Kidney (tissue), 14 donors: Measurements from ENCODE around the gene ANKRD24. TPM values are rescaled to one million over a fixed set of nuclear protein-coding genes. Genes with fewer than 3 reads are reported as not detected.

ENCODE experiments used
- DNase-seq, 5 donors: peaks; one replicate each; pipeline ENCODE4 v3.0.0-alpha.2; 2013 to 2020
- FAIRE-seq: peaks from 2 replicates; lab custom pipeline; 2012; peaks lifted over from hg19 to GRCh38; lab: Jason Lieb, UNC
- H3K27ac ChIP-seq, 2 donors: one replicate each; pipeline ENCODE4 v1.7.0; 2013; ENCODE audit warnings: low read depth in 2 of 2, low read length in 2 of 2, inconsistent platforms in 1 of 2
- H3K27me3 ChIP-seq: one replicate; pipeline ENCODE4 v1.7.1; 2013; ENCODE audit warnings: low read length, inconsistent platforms; ENCODE audit not compliant: control insufficient read depth, insufficient read depth
- H3K36me3 ChIP-seq, 3 donors: one replicate each; pipeline versions ENCODE4 v1.7.0 to v1.7.1; 2013; ENCODE audit warnings: low read length in 3 of 3, control low read depth in 1 of 3, inconsistent platforms in 1 of 3; ENCODE audit not compliant: insufficient read depth in 3 of 3, control insufficient read depth in 2 of 3
- H3K4me1 ChIP-seq, 3 donors: one replicate each; pipeline versions ENCODE4 v1.7.0 to v1.7.1; 2013; ENCODE audit warnings: low read length in 3 of 3, inconsistent platforms in 1 of 3, low read depth in 1 of 3; ENCODE audit not compliant: control insufficient read depth in 2 of 3, insufficient read depth in 2 of 3
- H3K4me3 ChIP-seq, 3 donors: one replicate each; pipeline versions ENCODE4 v1.7.0 to v1.8.1; 2013; ENCODE audit warnings: low read length in 3 of 3, control low read depth in 1 of 3, inconsistent platforms in 1 of 3
- H3K9ac ChIP-seq, 3 donors: one replicate each; pipeline versions ENCODE4 v1.7.0 to v1.7.1; 2013; ENCODE audit warnings: low read length in 3 of 3, control low read depth in 1 of 3, inconsistent platforms in 1 of 3
- H3K9me3 ChIP-seq, 3 donors: one replicate each; pipeline versions ENCODE4 v1.7.0 to v1.7.1; 2013; ENCODE audit warnings: low read length in 3 of 3, control low read depth in 1 of 3, inconsistent platforms in 1 of 3; ENCODE audit not compliant: control insufficient read depth in 2 of 3, insufficient read depth in 1 of 3
- CTCF ChIP-seq: IDR thresholded peaks from 3 replicates; pipeline ENCODE4 v1.5.1; 2012; ENCODE audit warnings: mild to moderate bottlenecking, moderate library complexity, borderline replicate concordance; ENCODE audit not compliant: insufficient read depth; ENCODE audit errors: extremely low read depth
- intact Hi-C: fragments of 100-400 bp; cut with DNase I; formaldehyde crosslinking; loops from one replicate; pipeline ENCODE4 v1.11.1; 2022
- polyA plus RNA-seq: library from polyadenylated mRNA; stranded (reverse); fragments of 350-450 nt; fragmentation: Illumina TruSeq; extraction: RNeasy Lipid Tissue Mini Kit (QIAGEN cat#74804); gene quantifications from one replicate; pipeline ENCODE4 v1.2.3, GENCODE V29; 2014; ENCODE audit warnings: low read depth, low replicate concordance; ENCODE audit not compliant: insufficient read depth
- total RNA-seq: library from RNA; stranded (reverse); fragmentation: NEBNext Ultra II Directional; extraction: Animal tissue kit (Norgen Biotek cat#: 25700); gene quantifications from one replicate; pipeline ENCODE4 v1.2.1, GENCODE V29; 2021
- donor health status: control.
- donor health status: control.
- donor health status: control.
- donor health status: control.
- donor health status: control.
- donor health status: DM: yes; HTN: yes; CAD: no.
- donor health status: Normal renal cell carcinoma (clear cell type).

The ANKRD24 gene
- total and polyA plus RNA-seq, 2 donors from 2014 or later, result 0.72 to 1.8 TPM

- Histone ChIP-seq H3K9ac (no peak overlapping the region), H3K36me3 (no peaks in the 10 kb centered on the region), H3K27ac (no peak overlapping the region), H3K4me3 (no peak overlapping the region), H3K9me3 (no peaks in the 10 kb centered on the region), H3K4me1 (peaks cover 0 to 2% (median 0%) of the 10 kb centered on the region in 3 donors), H3K27me3 (peaks cover 9% of the 10 kb centered on the region)
- no peak for TF ChIP-seq CTCF
- DNase-seq (no peak), FAIRE-seq (no peak)
- intact Hi-C loops, result no loop called here
Observed at GRCh38 chr19:4232614-4233281, 50.3 kb downstream of the ANKRD24 start.

- H3K27me3 ChIP-seq, result peaks cover 4% of the 10 kb centered on the region
- peak; percentile 45 for TF ChIP-seq CTCF
- FAIRE-seq, result no peak
Observed at GRCh38 chr19:4233282-4233853, 50.9 kb downstream of the ANKRD24 start.

GRCh38 chr19:4234142-4234861 is 51.8 kb downstream of the ANKRD24 start:
- no peaks in the 10 kb centered on the region for H3K4me1 ChIP-seq
- no peaks in the 10 kb centered on the region for H3K36me3 ChIP-seq
- FAIRE-seq, result no peak
- H3K4me3 ChIP-seq, result no peak overlapping the region
- TF ChIP-seq CTCF, result no peak
- H3K27ac ChIP-seq, result no peak overlapping the region
- intact Hi-C loops, result no loop called here
- no peaks in the 10 kb centered on the region for H3K27me3 ChIP-seq
- peak in 3 of 5 donors; percentile 33 to 40 (median 38) for DNase-seq
- no peaks in the 10 kb centered on the region for H3K9me3 ChIP-seq
- H3K9ac ChIP-seq, result no peak overlapping the region

More at GRCh38 chr19:4233282-4233853, 50.9 kb downstream of the ANKRD24 start:
- H3K4me3 ChIP-seq, result no peak overlapping the region
- no peak overlapping the region for H3K9ac ChIP-seq
- no peak overlapping the region for H3K27ac ChIP-seq
- intact Hi-C loops, result no loop called here
- H3K9me3 ChIP-seq, result no peaks in the 10 kb centered on the region
- peaks cover 0 to 2% (median 0%) of the 10 kb centered on the region in 3 donors for H3K4me1 ChIP-seq
- H3K36me3 ChIP-seq, result no peaks in the 10 kb centered on the region
- peak in 4 of 5 donors; percentile 13 to 61 (median 54) for DNase-seq
